ENCODE data around the gene ACOX3.

The ACOX3 gene

GRCh38 chr4:8364848-8365350, 75.6 kb downstream of the ACOX3 start:
- Histone ChIP-seq H3K4me3 (IDR thresholded peaks at IDR 0.05; ENCODE audit: insufficient read depth, low read depth, low read length) (no peak overlapping the region), H2AFZ (ENCODE audit: low read depth) (no peak overlapping the region), H3K4me1 (ENCODE audit: low read depth, poor library complexity, severe bottlenecking) (no peaks in the 10 kb centered on the region), H3K36me3 (ENCODE audit: insufficient read depth) (no peaks in the 10 kb centered on the region), H4K20me1 (ENCODE audit: insufficient read depth) (no peaks in the 10 kb centered on the region), H3K27me3 (ENCODE audit: insufficient read depth, low read depth) (no peaks in the 10 kb centered on the region), H3K9ac (no peak overlapping the region), H3K4me2 (no peak overlapping the region), H3K79me2 (ENCODE audit: insufficient read depth, low read depth) (no peaks in the 10 kb centered on the region), H3K27ac (no peak overlapping the region)
- no peak for TF ChIP-seq CTCF (conservative IDR thresholded peaks at IDR 0.05; ENCODE audit: low read depth, low read length)

GRCh38 chr4:8364141-8364540, 76.4 kb downstream of the ACOX3 start:
- TF ChIP-seq CTCF (conservative IDR thresholded peaks at IDR 0.05; ENCODE audit: low read depth, low read length) = no peak

GRCh38 chr4:8362483-8362882, 78.0 kb downstream of the ACOX3 start:
- Histone ChIP-seq H3K4me3 (IDR thresholded peaks at IDR 0.05; ENCODE audit: insufficient read depth, low read depth, low read length) (no peak overlapping the region), H3K9ac (no peak overlapping the region), H4K20me1 (ENCODE audit: insufficient read depth) (no peaks in the 10 kb centered on the region), H2AFZ (ENCODE audit: low read depth) (no peak overlapping the region), H3K27me3 (ENCODE audit: insufficient read depth, low read depth) (no peaks in the 10 kb centered on the region), H3K79me2 (ENCODE audit: insufficient read depth, low read depth) (no peaks in the 10 kb centered on the region), H3K27ac (no peak overlapping the region), H3K36me3 (ENCODE audit: insufficient read depth) (no peaks in the 10 kb centered on the region), H3K4me2 (no peak overlapping the region), H3K4me1 (ENCODE audit: low read depth, poor library complexity, severe bottlenecking) (no peaks in the 10 kb centered on the region)
- no peak for TF ChIP-seq CTCF (conservative IDR thresholded peaks at IDR 0.05; ENCODE audit: low read depth, low read length)

More at GRCh38 chr4:8364141-8364540, 76.4 kb downstream of the ACOX3 start:
- Histone ChIP-seq H3K27ac (no peak overlapping the region), H3K4me2 (no peak overlapping the region), H3K79me2 (ENCODE audit: insufficient read depth, low read depth) (no peaks in the 10 kb centered on the region), H4K20me1 (ENCODE audit: insufficient read depth) (no peaks in the 10 kb centered on the region), H2AFZ (ENCODE audit: low read depth) (no peak overlapping the region), H3K4me1 (ENCODE audit: low read depth, poor library complexity, severe bottlenecking) (no peaks in the 10 kb centered on the region), H3K36me3 (ENCODE audit: insufficient read depth) (no peaks in the 10 kb centered on the region), H3K4me3 (IDR thresholded peaks at IDR 0.05; ENCODE audit: insufficient read depth, low read depth, low read length) (no peak overlapping the region), H3K9ac (no peak overlapping the region), H3K27me3 (ENCODE audit: insufficient read depth, low read depth) (no peaks in the 10 kb centered on the region)

- Histone ChIP-seq H3K4me1 (ENCODE audit: low read depth, poor library complexity, severe bottlenecking) (no peaks in the 10 kb centered on the region), H2AFZ (ENCODE audit: low read depth) (no peak overlapping the region), H3K4me2 (no peak overlapping the region), H3K4me3 (IDR thresholded peaks at IDR 0.05; ENCODE audit: insufficient read depth, low read depth, low read length) (no peak overlapping the region), H3K36me3 (ENCODE audit: insufficient read depth) (no peaks in the 10 kb centered on the region), H3K27me3 (ENCODE audit: insufficient read depth, low read depth) (no peaks in the 10 kb centered on the region), H3K79me2 (ENCODE audit: insufficient read depth, low read depth) (no peaks in the 10 kb centered on the region), H3K27ac (no peak overlapping the region), H4K20me1 (ENCODE audit: insufficient read depth) (no peaks in the 10 kb centered on the region), H3K9ac (no peak overlapping the region)
- no peak for TF ChIP-seq CTCF (conservative IDR thresholded peaks at IDR 0.05; ENCODE audit: low read depth, low read length)
Measured at GRCh38 chr4:8359193-8359592, 81.3 kb downstream of the ACOX3 start.

Measured in KMS-11 (cell line).